IMR-90 (cell line): Measurements from ENCODE around the gene SPATA16. TPM values are rescaled to one million over a fixed set of nuclear protein-coding genes. Genes with fewer than 3 reads are reported as not detected.

Source experiments
- ATAC-seq: fragments of 200-7000 bp; cut with Tn5 transposase; 2 replicates; pipeline ENCODE4 v1.9.1; 2020; ENCODE audit warnings: low read depth, mild to moderate bottlenecking, moderate library complexity
- BruUV-seq: library from RNA; stranded (reverse); fragments of 400-500 nt; replicated peaks from 2 replicates; lab custom pipeline; 2021; lab: Mats Ljungman, UMichigan
- CTCF ChIA-PET: fragments of 300-600 bp; formaldehyde crosslinking; extraction: SDS; loops from one replicate; lab custom pipeline; 2021; ENCODE audit warnings: antibody characterized with exemption; lab: Yijun Ruan, JAX
- POLR2A ChIA-PET: fragments of 300-600 bp; sonication (Branson Sonifier 250); formaldehyde crosslinking; loops from one replicate; lab custom pipeline; 2022; ENCODE audit warnings: antibody characterized with exemption; ENCODE audit not compliant: unreplicated experiment; lab: Charles Lee
- DNase-seq: peaks from one replicate; pipeline ENCODE4 v3.0.0; 2013
- H2AFZ ChIP-seq: replicated peaks from 2 replicates; pipeline ENCODE3; 2013; ENCODE audit warnings: low read length, mild to moderate bottlenecking; ENCODE audit not compliant: poor library complexity
- H2AK5ac ChIP-seq: 2 replicates; pipeline ENCODE4 v1.6.1; 2013; ENCODE audit warnings: low read depth, low read length, inconsistent platforms
- H2AK9ac ChIP-seq: replicated peaks from 2 replicates; pipeline ENCODE3; 2013; ENCODE audit warnings: mild to moderate bottlenecking, low read depth, low read length, moderate library complexity; ENCODE audit not compliant: poor library complexity
- H2BK120ac ChIP-seq: 2 replicates; pipeline ENCODE4 v1.6.1; 2013; ENCODE audit warnings: low read depth, low read length, inconsistent platforms
- H2BK15ac ChIP-seq: 3 replicates; pipeline ENCODE4 v1.6.1; 2013; ENCODE audit warnings: low read depth, low read length, inconsistent platforms
- H2BK20ac ChIP-seq: 2 replicates; pipeline ENCODE4 v1.6.1; 2013; ENCODE audit warnings: low read depth, mild to moderate bottlenecking, inconsistent platforms, low read length, moderate library complexity
- H2BK5ac ChIP-seq: 2 replicates; pipeline ENCODE4 v1.6.1; 2013; ENCODE audit warnings: mild to moderate bottlenecking, low read depth, low read length, inconsistent platforms; ENCODE audit not compliant: poor library complexity, severe bottlenecking
- H3K14ac ChIP-seq: replicated peaks from 2 replicates; pipeline ENCODE4 v1.6.1; 2013; ENCODE audit warnings: low read depth, low read length, inconsistent platforms
- H3K18ac ChIP-seq: 2 replicates; pipeline ENCODE4 v1.6.1; 2013; ENCODE audit warnings: low read depth, low read length, control low read depth
- H3K23ac ChIP-seq: 2 replicates; pipeline ENCODE4 v1.6.1; 2013; ENCODE audit warnings: low read depth, low read length, inconsistent platforms
- H3K27ac ChIP-seq: 2 replicates; pipeline ENCODE4 v1.5.1; 2013; ENCODE audit warnings: mild to moderate bottlenecking, control low read depth, low read length; ENCODE audit not compliant: insufficient read depth
- H3K27me3 ChIP-seq: 2 replicates; pipeline ENCODE4 v1.6.1; 2013; ENCODE audit warnings: low read length; ENCODE audit not compliant: control insufficient read depth, insufficient read depth
- H3K36me3 ChIP-seq: 2 replicates; pipeline ENCODE4 v1.6.1; 2013; ENCODE audit warnings: low read length, mixed read lengths; ENCODE audit not compliant: control insufficient read depth, insufficient read depth
- H3K4ac ChIP-seq: 2 replicates; pipeline ENCODE4 v1.6.1; 2013; ENCODE audit warnings: low read depth, low read length, inconsistent platforms
- H3K4me1 ChIP-seq: 2 replicates; pipeline ENCODE4 v1.6.1; 2013; ENCODE audit warnings: low read length, mixed read lengths; ENCODE audit not compliant: control insufficient read depth, insufficient read depth
- H3K4me2 ChIP-seq: 2 replicates; pipeline ENCODE4 v1.6.1; 2013; ENCODE audit warnings: low read depth, mild to moderate bottlenecking, control low read depth, low read length, moderate library complexity
- H3K4me3 ChIP-seq: 2 replicates; pipeline ENCODE4 v1.5.1; 2013; ENCODE audit warnings: low read depth, mild to moderate bottlenecking, control low read depth, low read length, moderate library complexity; ENCODE audit not compliant: insufficient read depth
- H3K56ac ChIP-seq: 2 replicates; pipeline ENCODE4 v1.6.1; 2013; ENCODE audit warnings: low read length, inconsistent platforms; ENCODE audit not compliant: insufficient read depth; ENCODE audit errors: extremely low read depth
- H3K79me1 ChIP-seq, 2 experiments: 2 replicates each; pipeline ENCODE4 v1.6.1; 2013; ENCODE audit warnings: low read length in 2 of 2, inconsistent platforms in 1 of 2, low read depth in 1 of 2
- H3K9ac ChIP-seq: 2 replicates; pipeline ENCODE4 v1.6.1; 2013; ENCODE audit warnings: low read depth, low read length, control low read depth
- H3K9me1 ChIP-seq: 2 replicates; pipeline ENCODE4 v1.6.1; 2013; ENCODE audit warnings: low read length, inconsistent platforms; ENCODE audit not compliant: insufficient read depth
- H3K9me3 ChIP-seq: 2 replicates; pipeline ENCODE4 v1.6.1; 2013; ENCODE audit warnings: low read length; ENCODE audit not compliant: control insufficient read depth, insufficient read depth
- H4K20me1 ChIP-seq: 2 replicates; pipeline ENCODE4 v1.6.1; 2013; ENCODE audit warnings: low read length, inconsistent platforms; ENCODE audit not compliant: insufficient read depth
- H4K5ac ChIP-seq: 2 replicates; pipeline ENCODE4 v1.6.1; 2013; ENCODE audit warnings: mild to moderate bottlenecking, low read depth, low read length, control low read depth
- H4K8ac ChIP-seq, 2 experiments: 2 replicates each; pipeline ENCODE4 v1.6.1; 2013; ENCODE audit warnings: low read depth in 2 of 2, low read length in 2 of 2, control low read depth in 1 of 2, inconsistent platforms in 1 of 2
- H4K91ac ChIP-seq: 2 replicates; pipeline ENCODE4 v1.6.1; 2013; ENCODE audit warnings: low read depth, low read length, inconsistent platforms; ENCODE audit not compliant: insufficient read depth
- BHLHE40 ChIP-seq: fragments of 150-350 bp; IDR thresholded peaks from 2 replicates; pipeline ENCODE4 v1.6.1; 2016; ENCODE audit warnings: mild to moderate bottlenecking, low read depth, low read length
- CEBPB ChIP-seq: IDR thresholded peaks from 2 replicates; pipeline ENCODE4 v1.6.1; 2012; ENCODE audit warnings: low read depth, low read length, improper control_type of control experiment
- CTCF ChIP-seq: conservative IDR thresholded peaks from 2 replicates; pipeline ENCODE4 v1.5.1; 2012; ENCODE audit warnings: mild to moderate bottlenecking, low read depth, low read length, improper control_type of control experiment
- ELK1 ChIP-seq: fragments of 150-350 bp; IDR thresholded peaks from 2 replicates; pipeline ENCODE4 v1.6.1; 2016; ENCODE audit warnings: low read depth, mild to moderate bottlenecking, low read length, moderate library complexity, borderline replicate concordance
- FOS ChIP-seq: fragments of 150-350 bp; IDR thresholded peaks from 2 replicates; pipeline ENCODE4 v1.6.1; 2016; ENCODE audit warnings: low read depth, low read length
- MAFK ChIP-seq: IDR thresholded peaks from 2 replicates; pipeline ENCODE4 v1.6.1; 2012; ENCODE audit warnings: low read depth, low read length, improper control_type of control experiment
- MXI1 ChIP-seq: IDR thresholded peaks from 2 replicates; pipeline ENCODE4 v1.6.1; 2012; ENCODE audit warnings: low read depth, mild to moderate bottlenecking, low read length, moderate library complexity, borderline replicate concordance
- NFE2L2 ChIP-seq: fragments of 150-350 bp; IDR thresholded peaks from 2 replicates; pipeline ENCODE4 v1.6.1; 2016; ENCODE audit warnings: low read depth, mild to moderate bottlenecking, low read length
- RAD21 ChIP-seq: IDR thresholded peaks from 2 replicates; pipeline ENCODE4 v1.6.1; 2012; ENCODE audit warnings: low read length, improper control_type of control experiment
- RCOR1 ChIP-seq: IDR thresholded peaks from 2 replicates; pipeline ENCODE4 v1.6.1; 2012; ENCODE audit warnings: mild to moderate bottlenecking, low read length, improper control_type of control experiment; ENCODE audit not compliant: insufficient replicate concordance
- RFX5 ChIP-seq: IDR thresholded peaks from 2 replicates; pipeline ENCODE4 v1.8.0; 2012; ENCODE audit warnings: low read depth, mild to moderate bottlenecking, low read length, moderate library complexity
- SMC3 ChIP-seq: fragments of 150-350 bp; IDR thresholded peaks from 2 replicates; pipeline ENCODE4 v1.6.1; 2016; ENCODE audit warnings: low read depth, mild to moderate bottlenecking, antibody characterized with exemption, low read length, moderate library complexity
- USF2 ChIP-seq: fragments of 150-350 bp; IDR thresholded peaks from 2 replicates; pipeline ENCODE4 v1.6.1; 2017; ENCODE audit warnings: mild to moderate bottlenecking, antibody characterized with exemption, low read length, low read depth
- WGBS, 2 experiments: methylation state at CpG; one replicate each; pipeline versions ENCODE4 v1.1.5 to v1.1.7; 2013; ENCODE audit warnings: missing lambda C conversion rate in 2 of 2; ENCODE audit not compliant: insufficient read length in 1 of 2; ENCODE audit errors: extremely low coverage in 2 of 2; 5-methylcytosine and 5-hydroxymethylcytosine counted together
- dilution Hi-C: fragments of 300-500 bp; cut with HindIII; formaldehyde crosslinking; loops from one replicate; pipeline ENCODE4 v1.14.3; 2018; ENCODE audit warnings: low sequenced_read_pairs; ENCODE audit not compliant: unreplicated experiment
- in situ Hi-C: fragments of 300-500 bp; cut with MboI; formaldehyde crosslinking; loops from 3 replicates; pipeline ENCODE4 v1.14.3; 2019; ENCODE audit warnings: low sequenced_read_pairs, inconsistent platforms, mixed read lengths
- intact Hi-C: fragments of 100-400 bp; cut with micrococcal nuclease; formaldehyde crosslinking; loops from 2 replicates; pipeline ENCODE4 v1.10.0; 2022
- polyA plus RNA-seq, 3 experiments: library from polyadenylated mRNA; depleted of rRNA; stranded (reverse); fragments of >200 nt; gene quantifications; 2 replicates each; pipeline ENCODE4 v1.2.3, GENCODE V29; 2012; ENCODE audit warnings: low replicate concordance in 1 of 3
- total RNA-seq: library from RNA; depleted of rRNA; stranded (reverse); fragments of >200 nt; gene quantifications from 2 replicates; pipeline ENCODE4 v1.2.3, GENCODE V29; 2012

Gene SPATA16
- total and polyA plus RNA-seq, 2 of the 4 experiments (the other 2 are of a cell fraction), result not detected

GRCh38 chr3:172965256-172965655, 175.8 kb downstream of the SPATA16 start:
- no peak overlapping the region for H3K9ac ChIP-seq
- no peak overlapping the region for H4K8ac ChIP-seq
- no peaks in the 10 kb centered on the region for H3K9me3 ChIP-seq
- H2AK5ac ChIP-seq, result no peak overlapping the region
- H3K79me1 ChIP-seq, result no peaks in the 10 kb centered on the region
- no peak overlapping the region for H4K5ac ChIP-seq
- no peak overlapping the region for H2BK20ac ChIP-seq
- H3K4me2 ChIP-seq, result no peak overlapping the region
- POLR2A ChIA-PET, result no interaction called here
- H3K4me1 ChIP-seq, result no peaks in the 10 kb centered on the region
- peak; percentile 50 for DNase-seq
- H2BK15ac ChIP-seq, result no peak overlapping the region
- no peak for ATAC-seq
- no peak overlapping the region for H2BK120ac ChIP-seq
- H4K20me1 ChIP-seq, result no peaks in the 10 kb centered on the region
- BruUV-seq, result no TSS peak
- no peak overlapping the region for H2AK9ac ChIP-seq
- H3K14ac ChIP-seq, result no peak overlapping the region
- no peak overlapping the region for H2BK5ac ChIP-seq
- WGBS, 2 experiments, result no CpG with 5 or more reads among the region's 2 CpGs
- H4K91ac ChIP-seq, result no peak overlapping the region
- in situ Hi-C loops (no loop called here), intact Hi-C loops (no loop called here), dilution Hi-C loops (no loop called here)
- no peak overlapping the region for H3K4me3 ChIP-seq
- no peak overlapping the region for H2AFZ ChIP-seq
- H3K9me1 ChIP-seq, result no peaks in the 10 kb centered on the region
- no peak overlapping the region for H3K23ac ChIP-seq
- H3K4ac ChIP-seq, result no peak overlapping the region
- TF ChIP-seq RCOR1, result no peak
- TF ChIP-seq MXI1, result no peak
- no peak for TF ChIP-seq MAFK
- no peak for TF ChIP-seq CEBPB
- TF ChIP-seq ELK1, result no peak
- TF ChIP-seq RAD21, result no peak
- TF ChIP-seq SMC3, result no peak
- no peak for TF ChIP-seq RFX5
- TF ChIP-seq CTCF, result no peak
- TF ChIP-seq USF2, result no peak
- TF ChIP-seq BHLHE40, result no peak
- TF ChIP-seq NFE2L2, result no peak
- TF ChIP-seq FOS, result no peak
- H3K27me3 ChIP-seq, result no peaks in the 10 kb centered on the region
- H3K27ac ChIP-seq, result no peak overlapping the region
- H3K36me3 ChIP-seq, result no peaks in the 10 kb centered on the region
- no peak overlapping the region for H3K18ac ChIP-seq
- H3K56ac ChIP-seq, result no peak overlapping the region
- CTCF ChIA-PET, result no interaction called here
